ENCODE measurements around the gene HIVEP3.

Gene HIVEP3

GRCh38 chr1:41894808-41895483 lies 23.8 kb downstream of the HIVEP3 start:
- in situ Hi-C loops (cut with MboI; ENCODE audit: low sequenced_read_pairs), result no loop called here

GRCh38 chr1:41894101-41894807 lies 24.5 kb downstream of the HIVEP3 start:
- in situ Hi-C loops (cut with MboI; ENCODE audit: low sequenced_read_pairs), result no loop called here

GRCh38 chr1:41892301-41892781 lies 26.4 kb downstream of the HIVEP3 start:
- in situ Hi-C loops (cut with MboI; ENCODE audit: low sequenced_read_pairs), result no loop called here

GRCh38 chr1:41891199-41891896 lies 27.4 kb downstream of the HIVEP3 start:
- in situ Hi-C loops (cut with MboI; ENCODE audit: low sequenced_read_pairs), result no loop called here

GRCh38 chr1:41890825-41891198 lies 27.9 kb downstream of the HIVEP3 start:
- in situ Hi-C loops (cut with MboI; ENCODE audit: low sequenced_read_pairs), result no loop called here

- in situ Hi-C loops (cut with MboI; ENCODE audit: low sequenced_read_pairs), result no loop called here
These were observed 29.0 kb downstream of the HIVEP3 start for GRCh38 chr1:41889506-41890414.

- in situ Hi-C loops (cut with MboI; ENCODE audit: low sequenced_read_pairs), result no loop called here
These were observed 30.0 kb downstream of the HIVEP3 start for GRCh38 chr1:41888756-41889155.

GRCh38 chr1:41887365-41887764 lies 31.4 kb downstream of the HIVEP3 start:
- in situ Hi-C loops (cut with MboI; ENCODE audit: low sequenced_read_pairs), result no loop called here

- in situ Hi-C loops (cut with MboI; ENCODE audit: low sequenced_read_pairs), result no loop called here
These were observed 34.2 kb downstream of the HIVEP3 start for GRCh38 chr1:41884256-41885230.

- in situ Hi-C loops (cut with MboI; ENCODE audit: low sequenced_read_pairs), result no loop called here
These were observed 35.2 kb downstream of the HIVEP3 start for GRCh38 chr1:41883507-41883906.

GRCh38 chr1:41882486-41882885 lies 36.2 kb downstream of the HIVEP3 start:
- in situ Hi-C loops (cut with MboI; ENCODE audit: low sequenced_read_pairs), result no loop called here

GRCh38 chr1:41882068-41882477 lies 36.6 kb downstream of the HIVEP3 start:
- in situ Hi-C loops (cut with MboI; ENCODE audit: low sequenced_read_pairs), result no loop called here

- in situ Hi-C loops (cut with MboI; ENCODE audit: low sequenced_read_pairs), result no loop called here
These were observed 37.5 kb downstream of the HIVEP3 start for GRCh38 chr1:41880950-41881885.

- in situ Hi-C loops (cut with MboI; ENCODE audit: low sequenced_read_pairs), result no loop called here
These were observed 38.5 kb downstream of the HIVEP3 start for GRCh38 chr1:41880261-41880660.

- in situ Hi-C loops (cut with MboI; ENCODE audit: low sequenced_read_pairs), result no loop called here
These were observed 39.1 kb downstream of the HIVEP3 start for GRCh38 chr1:41879617-41880016.

GRCh38 chr1:41878911-41879310 lies 39.8 kb downstream of the HIVEP3 start:
- in situ Hi-C loops (cut with MboI; ENCODE audit: low sequenced_read_pairs), result no loop called here

- in situ Hi-C loops (cut with MboI; ENCODE audit: low sequenced_read_pairs), result no loop called here
These were observed 40.2 kb downstream of the HIVEP3 start for GRCh38 chr1:41878495-41878894.

- in situ Hi-C loops (cut with MboI; ENCODE audit: low sequenced_read_pairs), result no loop called here
These were observed 41.9 kb downstream of the HIVEP3 start for GRCh38 chr1:41876576-41877445.

Data from HL-60/S4 (cell line).